Erythroblast (primary cell): ENCODE data around the gene UFC1.

Experiments used
- GATA1 ChIP-seq: IDR thresholded peaks from 2 replicates; pipeline ENCODE4 v1.6.1; 2011; ENCODE audit warnings: low read depth, mild to moderate bottlenecking, control low read depth, low read length, moderate library complexity
- POLR2A ChIP-seq: IDR thresholded peaks from 2 replicates; pipeline ENCODE4 v1.6.1; 2011; ENCODE audit warnings: mild to moderate bottlenecking, low read length

GRCh38 chr1:161117759-161118581, 35.8 kb upstream of the UFC1 start, which contains the start of the genes NIT1 and PFDN2:
- peak; percentile 96 for TF ChIP-seq POLR2A
- TF ChIP-seq GATA1, result no peak
